Putamen (tissue), 1 donor: ENCODE data around the gene FAT4.

ENCODE experiments used
- DNase-seq: peaks from one replicate; pipeline ENCODE4 v3.0.0-alpha.2; 2016; ENCODE audit warnings: low spot score

The FAT4 gene

GRCh38 chr4:125314676-125315575, at the start of gene FAT4:
TSS of gene FAT4 (plus strand) at chr4:125314955. CDS start at chr4:125316412, 1,457 bp downstream.
- DNase-seq = peak; percentile 93

- no peak for DNase-seq
Measured at GRCh38 chr4:125265846-125266245, 48.9 kb upstream of the FAT4 start.

GRCh38 chr4:125266901-125267604, 47.7 kb upstream of the FAT4 start:
- no peak for DNase-seq

GRCh38 chr4:125267630-125268029, 47.1 kb upstream of the FAT4 start:
- DNase-seq = no peak

- no peak for DNase-seq
Measured at GRCh38 chr4:125268068-125268755, 46.5 kb upstream of the FAT4 start.

GRCh38 chr4:125276811-125277210, 37.9 kb upstream of the FAT4 start:
- DNase-seq = no peak

GRCh38 chr4:125277790-125278189, 37.0 kb upstream of the FAT4 start:
- DNase-seq = no peak

- DNase-seq = no peak
Measured at GRCh38 chr4:125280892-125281403, 33.8 kb upstream of the FAT4 start.

- peak; percentile 17 for DNase-seq
Measured at GRCh38 chr4:125283707-125284279, 31.0 kb upstream of the FAT4 start.

GRCh38 chr4:125297116-125297515, 17.6 kb upstream of the FAT4 start:
- DNase-seq = no peak

- DNase-seq = no peak
Measured at GRCh38 chr4:125303058-125303457, 11.7 kb upstream of the FAT4 start.

GRCh38 chr4:125303821-125304220, 10.9 kb upstream of the FAT4 start:
- no peak for DNase-seq

- no peak for DNase-seq
Measured at GRCh38 chr4:125306112-125306511, 8.6 kb upstream of the FAT4 start.

GRCh38 chr4:125306533-125306932, 8.2 kb upstream of the FAT4 start:
- no peak for DNase-seq

- DNase-seq = no peak
Measured at GRCh38 chr4:125311503-125311902, 3.3 kb upstream of the FAT4 start.

- DNase-seq = peak; percentile 83
Measured at GRCh38 chr4:125313497-125313896, 1.3 kb upstream of the FAT4 start.

GRCh38 chr4:125313989-125314667, 627 bp upstream of the FAT4 start:
- DNase-seq = no peak

GRCh38 chr4:125315576-125316400, 1.0 kb downstream of the FAT4 start:
- DNase-seq = peak; percentile 66

- no peak for DNase-seq
Measured at GRCh38 chr4:125316401-125316790, 1.6 kb downstream of the FAT4 start.

GRCh38 chr4:125316791-125317524, 2.2 kb downstream of the FAT4 start:
- DNase-seq = no peak
